Hematopoietic multipotent progenitor cell (in vitro differentiated cells): ENCODE results near the gene TBC1D2B. TPM values are rescaled to one million over a fixed set of nuclear protein-coding genes. Genes with fewer than 3 reads are reported as not detected.
"Not testable (repeated sequence)": the region's sequence is repeated elsewhere in the genome, so short reads cannot be mapped to it uniquely, and the experiment has no call there.

ENCODE experiments used
- DNase-seq, 3 donors: peaks; one replicate each; pipeline ENCODE4 v3.0.0-alpha.2; 2011 to 2015; ENCODE audit warnings: low read depth in 2 of 3, low spot score in 2 of 3
- total RNA-seq: library from RNA; depleted of rRNA; stranded (reverse); fragments of >200 nt; gene quantifications from one replicate; pipeline ENCODE4 v1.2.3, GENCODE V29; 2012

Gene TBC1D2B
- total RNA-seq, 1 donor: 33.7 TPM

DNA sequence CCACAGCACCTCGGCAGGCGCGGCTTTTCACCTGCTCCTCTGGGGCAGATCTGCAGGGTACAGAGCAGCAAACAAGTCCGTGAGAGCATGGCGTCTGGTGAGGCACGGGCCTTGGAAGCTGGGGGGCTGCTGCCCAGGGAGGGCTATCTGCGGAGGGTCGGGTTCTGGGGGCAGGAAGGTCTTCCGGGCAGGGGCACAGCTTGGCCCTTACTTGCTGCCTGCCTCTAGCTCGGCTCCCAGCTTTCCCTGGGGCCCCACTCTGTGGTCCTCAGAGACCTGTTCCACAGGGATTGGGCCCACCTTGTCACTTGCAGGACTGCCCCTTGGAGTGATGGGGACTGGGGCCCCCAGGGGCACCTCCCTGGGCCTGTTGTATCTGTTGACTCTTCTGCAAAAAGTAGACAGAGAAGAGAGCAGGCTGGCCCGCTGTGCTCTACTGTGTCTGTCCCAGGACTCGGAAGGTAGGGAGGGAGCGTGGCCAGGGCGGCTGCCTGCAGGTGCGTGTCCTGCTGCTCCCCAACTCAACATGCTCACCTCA is 84.1 kb downstream of the TBC1D2B start:
- no peak for DNase-seq

DNA sequence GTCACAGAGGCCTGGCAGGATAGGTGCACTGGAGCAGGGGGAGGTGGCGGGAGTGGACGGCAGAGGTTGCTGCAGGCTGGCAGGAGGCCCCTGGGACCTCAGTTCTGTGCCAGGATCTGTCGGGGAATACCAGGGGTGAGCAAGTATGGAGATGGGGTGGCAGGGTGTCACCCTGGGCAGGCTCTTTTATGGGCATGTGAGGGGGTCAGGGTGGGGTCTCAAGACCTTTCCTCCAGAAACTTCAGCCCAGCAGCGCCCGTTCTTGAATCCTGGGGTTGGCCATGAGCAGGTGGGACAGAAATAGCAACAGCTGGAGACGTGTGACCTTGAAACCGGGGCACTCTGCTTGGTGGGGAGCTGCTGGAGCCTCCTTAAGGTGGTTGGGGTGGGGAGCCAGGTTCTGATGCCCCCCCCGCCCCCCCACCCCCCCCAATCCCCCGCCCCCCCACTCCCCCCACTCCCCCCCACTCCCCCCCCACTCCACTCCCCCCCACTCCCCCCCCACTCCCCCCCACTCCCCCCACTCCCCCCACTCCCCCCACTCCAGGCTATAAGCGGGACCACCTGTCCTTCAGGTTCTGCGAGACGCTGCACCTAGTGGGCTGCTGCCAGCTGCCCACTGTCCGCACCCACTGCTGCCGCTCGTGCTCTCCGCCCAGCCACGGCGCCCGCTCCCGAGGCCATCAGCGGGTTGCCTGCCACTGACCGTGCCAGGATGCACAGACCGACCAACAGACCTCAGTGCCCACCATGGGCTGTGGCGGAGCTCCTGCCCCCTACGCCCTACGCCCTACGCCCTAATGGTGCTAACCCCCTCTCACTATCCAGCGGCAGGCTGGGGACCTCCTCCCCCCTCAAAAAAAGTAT is 84.9 kb downstream of the TBC1D2B start:
- DNase-seq: no peak

DNA sequence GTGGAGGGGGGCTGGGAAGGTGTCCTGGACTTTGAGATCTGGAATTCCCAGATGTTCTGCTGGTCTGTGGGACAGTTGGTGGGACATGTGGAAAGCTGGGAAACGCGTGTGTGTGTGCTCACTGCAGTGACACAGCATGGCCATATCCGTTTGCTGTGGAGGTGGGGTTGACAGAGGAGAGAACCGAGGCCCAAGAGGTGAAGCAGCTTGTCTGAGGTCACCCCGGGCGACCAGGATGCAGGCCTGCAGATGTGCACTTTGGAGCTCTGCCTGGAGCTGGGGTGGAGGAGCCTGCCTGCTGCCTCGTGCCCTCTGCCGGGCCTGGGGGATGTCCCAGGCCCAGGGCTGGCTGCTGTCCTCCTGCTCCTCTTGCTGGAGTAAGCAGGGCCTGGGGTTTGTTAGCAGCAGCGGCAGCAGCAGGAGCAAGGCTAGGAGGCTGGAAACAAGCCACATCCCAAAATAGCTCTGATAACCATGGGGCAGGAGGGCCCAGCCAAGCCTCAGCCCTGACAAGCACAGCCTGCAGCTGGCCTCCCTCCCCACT is 85.8 kb downstream of the TBC1D2B start:
- DNase-seq: not testable (repeated sequence)

DNA sequence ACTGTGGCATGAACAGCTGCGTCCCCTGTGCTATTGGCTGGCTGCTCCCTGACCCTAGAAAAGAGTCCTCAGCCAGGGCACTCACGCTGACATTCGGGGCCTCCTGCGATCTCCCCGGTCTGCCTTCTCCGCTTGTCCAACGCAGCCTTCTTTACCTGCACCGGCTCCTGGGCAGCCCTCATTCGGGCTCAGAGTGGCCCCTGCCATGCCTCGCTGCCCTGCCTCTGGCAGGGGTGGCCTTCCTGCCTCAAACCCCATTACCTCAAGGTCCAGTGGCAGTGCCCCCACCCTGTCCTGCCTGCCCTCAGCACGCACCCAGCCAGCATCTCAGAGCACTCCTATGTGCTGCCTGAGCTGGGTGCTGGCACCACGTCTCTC is 86.5 kb downstream of the TBC1D2B start:
- DNase-seq: no peak

DNA sequence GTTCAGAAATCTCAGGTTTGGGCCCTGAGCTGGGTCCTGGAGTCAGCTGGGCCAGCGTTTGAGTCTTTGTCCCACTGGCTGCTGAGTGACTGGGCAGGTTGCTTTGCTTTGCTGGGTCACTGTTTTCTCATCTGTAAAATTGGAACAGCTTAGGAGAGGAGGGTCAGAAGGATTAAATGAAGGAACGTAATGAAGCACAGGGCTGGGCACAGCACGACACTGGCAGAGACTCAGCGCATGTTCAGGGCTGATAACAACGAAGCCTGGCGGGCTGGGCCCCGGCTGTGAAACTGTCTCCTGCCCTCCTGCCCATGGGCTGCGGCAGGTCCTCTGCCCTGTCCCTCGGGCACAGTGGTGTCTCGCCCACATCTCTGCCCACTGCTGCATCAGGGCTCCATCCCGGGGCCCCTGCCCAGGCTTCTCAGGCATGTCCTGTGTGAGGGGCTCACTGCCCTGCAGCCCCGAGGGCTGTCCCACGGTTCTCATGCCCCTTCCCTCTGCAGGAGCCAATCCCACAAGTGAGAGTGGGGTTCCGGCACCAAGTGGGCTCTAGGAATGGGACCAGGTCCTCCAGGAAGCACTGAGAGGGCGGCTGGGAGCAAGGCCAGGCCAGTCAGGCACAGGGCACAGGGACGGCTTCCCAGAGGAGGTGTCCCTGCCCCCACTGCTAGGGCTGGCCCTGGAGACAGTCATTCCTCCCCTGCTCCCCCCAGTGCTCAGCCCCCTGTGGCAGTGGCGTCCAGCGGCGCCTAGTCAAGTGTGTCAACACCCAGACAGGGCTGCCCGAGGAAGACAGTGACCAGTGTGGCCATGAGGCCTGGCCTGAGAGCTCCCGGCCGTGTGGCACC is 88.0 kb downstream of the TBC1D2B start:
- no peak for DNase-seq

DNA sequence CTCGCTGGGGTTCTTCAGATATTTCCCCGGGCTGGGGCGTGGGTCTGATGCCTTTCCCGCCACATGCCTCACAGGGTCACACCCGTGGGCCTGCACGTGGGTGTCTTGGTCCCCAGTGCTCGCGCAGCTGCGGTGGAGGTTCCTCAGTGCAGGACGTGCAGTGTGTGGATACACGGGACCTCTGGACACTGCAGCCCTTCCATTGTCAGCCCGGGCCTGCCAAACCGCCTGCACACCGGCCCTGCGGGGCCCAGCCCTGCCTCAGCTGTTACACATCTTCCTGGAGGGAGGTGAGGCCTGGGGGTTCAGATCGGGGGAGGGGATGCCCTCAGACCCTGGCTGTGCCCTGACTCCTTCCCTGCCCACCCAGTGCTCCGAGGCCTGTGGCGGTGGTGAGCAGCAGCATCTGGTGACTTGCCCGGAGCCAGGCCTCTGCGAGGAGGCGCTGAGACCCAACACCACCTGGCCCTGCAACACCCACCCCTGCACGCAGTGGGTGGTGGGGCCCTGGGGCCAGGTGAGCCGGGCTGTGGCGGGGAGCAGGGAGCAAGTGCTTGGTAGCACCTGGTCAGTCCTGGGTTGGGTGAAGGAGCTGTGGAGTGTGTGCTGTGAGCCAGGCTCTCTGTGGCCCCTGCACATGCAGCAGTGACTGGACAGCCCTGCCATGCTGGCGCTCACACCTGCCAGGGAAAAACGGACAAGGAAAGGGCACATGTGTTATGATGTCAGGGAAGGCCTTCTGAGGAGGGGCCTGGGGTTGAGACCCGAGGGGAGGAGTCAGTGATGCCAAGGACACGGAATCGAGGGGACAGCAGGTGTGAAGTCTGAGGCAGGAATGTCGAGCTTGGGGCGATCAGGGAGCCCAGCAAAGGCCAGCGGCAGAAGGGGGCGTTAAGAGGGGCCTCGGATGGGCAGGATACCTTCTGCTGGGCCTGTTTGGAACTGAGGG is 88.9 kb downstream of the TBC1D2B start:
- DNase-seq: no peak

DNA sequence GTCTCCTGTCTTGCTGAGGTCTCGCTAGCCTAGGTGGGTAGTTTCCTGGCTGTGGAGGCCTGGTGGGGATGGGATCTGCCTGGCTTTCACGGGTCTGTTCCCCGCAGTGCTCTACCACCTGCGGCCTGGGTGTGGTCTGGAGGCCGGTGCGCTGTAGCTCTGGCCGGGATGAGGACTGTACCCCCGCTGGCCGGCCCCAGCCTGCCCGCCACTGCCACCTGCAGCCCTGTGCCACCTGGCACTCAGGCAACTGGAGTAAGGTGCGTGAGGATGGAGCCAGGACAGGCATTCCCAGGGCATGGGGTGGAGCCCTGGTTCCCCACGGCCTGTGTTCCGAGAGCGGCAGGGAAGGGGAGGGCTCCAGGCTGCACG is 89.8 kb downstream of the TBC1D2B start:
- DNase-seq: not testable (repeated sequence)

DNA sequence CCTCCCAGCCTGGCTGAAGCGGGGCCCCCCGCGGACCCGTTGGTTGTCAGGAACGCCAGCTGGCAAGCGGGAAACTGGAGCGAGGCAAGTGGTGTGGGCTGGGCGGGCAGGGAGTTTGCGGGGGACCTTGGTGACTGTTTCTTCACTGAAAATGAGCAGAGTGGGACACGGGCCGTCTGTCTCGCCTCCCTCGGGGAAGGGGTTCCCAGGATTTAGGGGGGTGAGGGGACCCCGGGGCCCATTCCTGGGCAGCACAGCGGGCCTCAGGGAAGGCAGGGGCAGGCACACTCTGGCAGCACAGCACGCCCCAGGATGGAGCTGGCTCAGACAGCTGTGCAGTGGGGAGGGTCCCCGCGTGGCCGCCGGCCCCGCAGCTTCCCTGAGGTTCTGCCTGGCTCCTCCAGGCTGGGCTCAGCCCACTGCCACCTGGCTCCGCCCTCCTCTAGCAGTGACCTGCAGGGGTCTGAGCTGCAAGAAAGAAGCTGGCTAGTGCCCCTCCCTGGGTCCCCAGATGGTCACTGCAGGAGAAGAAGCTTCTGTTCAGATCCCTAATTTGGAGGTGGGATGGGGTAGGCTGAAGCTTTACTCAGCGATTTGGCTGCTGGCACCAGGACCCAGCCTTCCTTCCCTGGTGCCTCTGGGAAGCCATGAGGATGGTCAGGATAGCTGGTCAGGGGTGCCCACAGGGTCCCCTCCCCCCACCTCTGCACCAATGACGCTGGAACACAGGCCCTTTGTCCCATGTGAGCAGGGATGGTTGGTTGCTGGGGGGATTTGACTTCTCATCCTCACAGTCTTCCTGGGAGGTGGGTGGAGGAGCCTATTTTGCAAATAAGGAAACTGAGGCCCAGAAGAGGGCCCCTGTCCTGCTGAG is 90.4 kb downstream of the TBC1D2B start:
- no peak for DNase-seq

DNA sequence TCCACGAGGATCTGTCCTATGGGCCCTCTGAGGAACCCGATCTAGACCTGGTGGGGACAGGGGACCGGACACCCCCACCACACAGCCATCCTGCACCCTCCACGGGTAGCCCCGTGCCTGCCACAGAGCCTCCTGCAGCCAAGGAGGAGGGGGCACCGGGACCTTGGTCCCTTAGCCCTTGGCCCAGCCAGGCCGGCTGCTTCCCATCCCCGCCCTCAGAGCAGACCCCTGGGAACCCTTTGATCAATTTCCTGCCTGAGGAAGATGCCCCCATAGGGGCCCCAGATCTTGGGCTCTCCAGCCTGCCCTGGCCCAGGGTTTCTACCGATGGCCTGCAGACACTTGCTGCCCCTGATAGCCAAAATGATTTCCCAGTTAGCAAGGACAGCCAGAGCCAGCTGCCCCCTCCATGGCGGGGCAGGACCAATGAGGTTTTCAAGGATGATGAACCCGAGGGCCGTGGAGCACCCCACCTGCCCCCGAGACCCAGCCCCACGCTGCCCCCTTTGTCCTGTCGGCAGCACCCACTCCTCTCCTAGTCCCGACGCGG is 91.5 kb downstream of the TBC1D2B start:
- no peak for DNase-seq

DNA sequence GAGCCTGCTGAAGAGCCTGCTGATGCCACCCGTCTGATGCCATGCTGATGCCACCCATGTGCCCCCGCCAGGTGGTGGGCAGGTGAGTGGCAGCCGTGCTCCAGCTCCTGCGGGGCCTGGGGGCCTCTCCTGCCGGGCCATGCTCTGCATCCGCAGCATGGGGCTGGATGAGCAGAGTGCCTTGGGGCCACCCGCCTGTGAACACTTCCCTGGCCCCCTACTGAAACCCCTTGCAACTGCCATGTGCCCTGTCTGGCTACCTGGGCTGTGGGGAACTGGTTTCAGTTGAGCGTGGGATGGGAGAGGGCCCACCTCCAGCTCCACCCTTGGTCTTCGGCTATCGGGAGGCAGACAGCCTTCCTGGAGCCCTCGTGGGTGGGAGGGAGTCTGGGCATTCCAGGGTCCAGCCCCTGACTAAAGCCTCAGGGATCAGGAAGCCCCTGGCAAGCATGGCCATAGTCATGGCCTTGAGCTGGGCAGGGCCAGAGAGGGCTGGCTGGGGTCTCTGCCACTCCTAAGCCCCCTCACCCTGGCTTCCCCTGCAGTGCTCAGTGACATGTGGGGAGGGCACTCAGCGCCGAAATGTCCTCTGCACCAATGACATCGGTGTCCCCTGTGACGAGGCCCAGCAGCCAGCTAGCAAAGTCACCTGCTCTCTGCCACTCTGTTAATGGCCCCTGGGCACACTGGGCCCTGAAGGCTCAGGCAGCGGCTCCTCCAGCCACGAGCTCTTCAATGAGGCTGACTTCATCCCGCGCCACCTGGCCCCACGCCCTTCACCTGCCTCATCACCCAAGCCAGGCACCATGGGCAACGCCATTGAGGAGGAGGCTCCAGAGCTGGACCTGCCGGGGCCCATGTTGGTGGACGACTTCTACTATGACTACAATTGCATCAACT is 92.2 kb downstream of the TBC1D2B start:
- DNase-seq: no peak

DNA sequence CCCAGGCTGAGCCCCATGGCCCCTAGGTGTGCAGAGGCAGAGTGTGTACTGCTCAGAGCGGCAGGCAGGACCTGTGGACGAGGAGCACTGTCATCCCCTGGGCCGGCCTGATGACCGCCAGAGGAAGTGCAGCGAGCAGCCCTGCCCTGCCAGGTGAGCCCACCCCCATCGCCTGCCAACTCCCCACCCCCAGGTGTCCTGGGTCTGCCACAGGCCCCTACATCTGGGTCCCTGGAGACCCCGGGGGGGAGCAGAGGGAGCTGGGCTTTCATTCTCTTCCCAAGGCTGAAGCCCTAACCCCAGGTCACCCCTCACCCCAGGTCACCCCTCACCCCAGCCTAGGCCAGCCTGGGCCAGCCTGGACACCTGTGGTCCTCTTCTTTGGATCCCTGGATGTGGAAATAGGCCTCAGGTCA is 93.1 kb downstream of the TBC1D2B start:
- DNase-seq: no peak

DNA sequence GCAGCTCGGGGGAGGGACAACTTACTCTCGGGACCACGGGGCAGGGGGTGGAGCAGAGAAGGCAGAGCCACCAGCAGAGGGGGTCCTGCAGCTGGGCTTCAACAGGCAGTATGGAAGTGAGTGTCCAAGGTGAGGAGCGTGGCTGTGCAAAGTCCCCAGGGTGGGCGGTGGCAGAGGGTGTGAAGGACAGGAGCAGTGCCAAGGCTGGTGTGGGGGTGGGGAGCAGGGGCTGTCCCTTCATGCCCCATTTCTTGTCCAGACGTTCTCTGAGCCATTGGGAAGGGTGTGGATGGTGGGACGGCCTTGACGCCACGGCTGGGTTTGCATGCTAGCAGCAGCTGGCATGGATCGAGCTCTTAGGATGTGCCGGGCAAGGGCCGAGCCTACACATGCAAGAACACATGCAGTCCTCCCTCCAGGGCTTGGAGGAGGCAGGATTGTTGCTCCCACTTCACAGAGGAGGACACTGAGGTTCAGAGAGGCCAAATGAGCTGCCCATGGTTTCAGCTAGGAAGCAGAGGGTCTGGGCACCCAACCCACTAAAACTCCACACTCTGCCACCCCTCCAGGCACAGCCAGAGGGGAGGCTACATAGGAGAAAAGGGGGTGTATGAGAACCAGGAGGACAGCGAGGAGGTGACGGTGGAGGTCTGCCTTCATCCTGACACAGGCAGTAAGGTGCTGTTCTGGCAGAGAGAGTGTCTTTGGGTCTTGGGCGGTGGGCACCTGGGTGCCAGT is 93.6 kb downstream of the TBC1D2B start:
- no peak for DNase-seq

DNA sequence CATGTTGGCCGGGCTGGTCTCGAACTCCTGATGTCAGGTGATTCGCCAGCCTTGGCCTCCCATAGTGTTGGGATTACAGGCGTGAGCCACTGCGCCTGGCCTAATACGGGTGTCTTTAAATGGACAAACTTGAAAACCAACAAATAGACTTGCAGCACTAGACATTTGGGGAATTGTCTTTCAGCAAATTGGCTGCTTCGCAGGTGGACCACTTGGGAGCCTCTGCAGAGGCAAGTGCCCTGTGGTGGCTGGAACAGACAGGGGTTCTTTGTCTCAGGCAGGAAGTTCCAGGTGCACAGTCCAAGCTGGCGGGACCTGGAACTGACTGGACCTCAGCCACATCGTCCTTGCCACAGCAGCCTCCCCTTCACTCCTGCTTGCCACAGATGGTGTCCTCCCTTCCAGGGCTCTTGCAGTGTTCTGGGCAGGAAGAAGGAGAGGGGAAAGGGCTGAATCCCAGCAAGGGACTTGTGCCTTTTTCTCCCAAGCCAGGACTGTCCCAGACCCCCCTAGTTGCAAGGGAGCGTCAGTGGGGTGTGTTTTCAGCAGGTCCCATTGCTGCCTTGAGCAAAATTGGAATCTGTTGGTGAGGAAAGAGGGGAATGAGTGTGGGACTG is 94.3 kb downstream of the TBC1D2B start:
- no peak for DNase-seq

DNA sequence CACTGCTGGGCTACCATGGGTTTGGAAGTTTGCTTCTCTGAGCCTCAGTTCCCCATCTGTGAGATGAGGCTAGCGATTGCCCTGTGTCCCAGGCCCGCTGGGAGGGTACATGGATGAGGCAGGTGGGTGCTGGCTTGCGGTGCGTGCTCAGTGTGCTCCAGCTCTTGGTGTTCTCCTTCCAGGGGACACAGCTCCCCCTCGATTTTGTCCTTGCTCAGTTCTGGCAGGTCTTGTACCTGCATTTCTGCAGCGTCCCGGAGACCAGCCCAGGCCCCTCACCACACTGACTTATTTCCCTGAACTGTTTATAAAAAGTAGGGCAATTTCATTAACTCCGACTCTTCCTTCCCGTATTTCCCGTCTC is 95.4 kb downstream of the TBC1D2B start:
- DNase-seq: no peak

DNA sequence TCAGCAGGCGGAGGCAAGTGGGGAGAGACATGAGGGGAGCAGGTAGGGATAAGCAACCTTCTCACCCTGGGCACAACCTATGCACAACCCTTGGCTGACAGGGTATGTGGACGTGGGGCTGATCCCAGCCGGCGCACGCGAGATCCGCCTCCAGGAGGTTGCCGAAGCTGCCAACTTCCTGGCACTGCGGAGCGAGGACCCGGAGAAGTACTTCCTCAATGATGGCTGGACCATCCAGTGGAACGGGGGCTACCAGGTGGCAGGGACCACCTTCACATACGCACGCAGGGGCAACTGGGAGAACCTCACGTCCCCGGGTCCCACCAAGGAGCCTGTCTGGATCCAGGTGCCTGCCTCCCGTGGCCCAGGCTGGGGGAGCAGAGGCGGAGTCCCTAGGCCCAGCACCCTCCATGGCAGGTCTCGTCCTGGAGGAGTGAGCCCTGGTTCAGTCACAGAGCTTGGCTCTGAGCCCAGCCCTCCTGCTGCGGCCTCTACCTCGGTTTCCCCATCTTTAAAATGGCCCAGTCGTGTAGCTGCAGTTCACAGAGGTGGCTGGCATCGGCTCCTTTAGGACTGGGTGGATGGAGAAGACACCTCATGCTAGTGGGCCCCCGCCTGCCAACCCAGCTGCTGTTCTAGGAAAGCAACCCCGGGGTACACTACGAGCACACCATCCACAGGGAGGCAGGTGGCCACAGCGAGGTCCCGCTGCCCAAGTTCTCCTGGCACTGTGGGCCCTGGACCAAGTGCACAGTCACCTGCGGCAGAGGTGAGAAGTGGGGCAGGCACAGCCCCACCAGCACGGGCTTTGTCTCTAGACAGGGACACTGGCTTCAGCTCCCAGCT is 96.0 kb downstream of the TBC1D2B start:
- no peak for DNase-seq

DNA sequence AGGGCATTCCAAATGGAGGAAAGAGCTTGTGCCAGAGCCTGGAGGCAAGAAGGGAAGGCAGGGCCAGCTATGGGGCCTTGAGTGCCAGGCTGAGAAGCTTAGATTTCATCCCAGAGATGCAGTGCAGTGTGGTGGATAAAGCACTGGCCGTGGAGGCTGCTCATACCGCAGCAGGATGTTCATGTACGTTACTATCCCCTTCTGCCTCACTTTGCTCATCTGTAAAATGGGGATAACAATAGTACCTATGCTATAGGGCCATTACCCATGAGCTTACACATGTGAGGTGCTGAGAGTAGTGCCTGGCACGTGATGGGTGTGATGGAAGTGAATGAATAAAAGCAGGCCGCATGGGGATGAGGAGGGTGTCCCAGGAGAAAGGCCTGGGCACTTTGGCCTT is 96.8 kb downstream of the TBC1D2B start:
- not testable (repeated sequence) for DNase-seq
